ENCODE results near the gene WNT16.

Gene WNT16

GRCh38 chr7:121323515-121324302 is 5.1 kb upstream of the WNT16 start:
- no peak for DNase-seq (ENCODE audit: low spot score)
- TF ChIP-seq CTCF (IDR thresholded peaks at IDR 0.05; ENCODE audit: borderline replicate concordance, control extremely low read depth, extremely low read depth, insufficient read depth, missing control alignments): no peak
- in situ Hi-C loops (cut with MboI; ENCODE audit: low sequenced_read_pairs, unreplicated experiment): no loop called here

- no peak for DNase-seq (ENCODE audit: low spot score)
- no peak for TF ChIP-seq CTCF (IDR thresholded peaks at IDR 0.05; ENCODE audit: borderline replicate concordance, control extremely low read depth, extremely low read depth, insufficient read depth, missing control alignments)
- in situ Hi-C loops (cut with MboI; ENCODE audit: low sequenced_read_pairs, unreplicated experiment): loop anchor here (25.0 kb wide), 1 partner anchor 340 kb away; the partner anchor contains the start of gene CPED1
Observed at GRCh38 chr7:121327671-121328070, 1.1 kb upstream of the WNT16 start.

GRCh38 chr7:121329191-121330052 is 622 bp downstream of the WNT16 start:
- in situ Hi-C loops (cut with MboI; ENCODE audit: low sequenced_read_pairs, unreplicated experiment): loop anchor here (25.0 kb wide), 1 partner anchor 342 kb away; the partner anchor contains the start of gene CPED1

GRCh38 chr7:121330053-121330833 is 1.4 kb downstream of the WNT16 start:
- in situ Hi-C loops (cut with MboI; ENCODE audit: low sequenced_read_pairs, unreplicated experiment): loop anchor here (25.0 kb wide), 1 partner anchor 343 kb away; the partner anchor contains the start of gene CPED1
- TF ChIP-seq CTCF (IDR thresholded peaks at IDR 0.05; ENCODE audit: borderline replicate concordance, control extremely low read depth, extremely low read depth, insufficient read depth, missing control alignments): no peak
- DNase-seq (ENCODE audit: low spot score): peak; percentile 44

More at GRCh38 chr7:121329191-121330052, 622 bp downstream of the WNT16 start:
- peak; percentile 14 for TF ChIP-seq CTCF (IDR thresholded peaks at IDR 0.05; ENCODE audit: borderline replicate concordance, control extremely low read depth, extremely low read depth, insufficient read depth, missing control alignments)
- peak; percentile 68 for DNase-seq (ENCODE audit: low spot score)

- no peak for TF ChIP-seq CTCF (IDR thresholded peaks at IDR 0.05; ENCODE audit: borderline replicate concordance, control extremely low read depth, extremely low read depth, insufficient read depth, missing control alignments)
- in situ Hi-C loops (cut with MboI; ENCODE audit: low sequenced_read_pairs, unreplicated experiment): loop anchor here (25.0 kb wide), 1 partner anchor 344 kb away; the partner anchor contains the start of gene CPED1
- no peak for DNase-seq (ENCODE audit: low spot score)
Observed at GRCh38 chr7:121331048-121331447, 2.2 kb downstream of the WNT16 start.

- no peak for DNase-seq (ENCODE audit: low spot score)
- no peak for TF ChIP-seq CTCF (IDR thresholded peaks at IDR 0.05; ENCODE audit: borderline replicate concordance, control extremely low read depth, extremely low read depth, insufficient read depth, missing control alignments)
- in situ Hi-C loops (cut with MboI; ENCODE audit: low sequenced_read_pairs, unreplicated experiment): loop anchor here (25.0 kb wide), 1 partner anchor 344 kb away; the partner anchor contains the start of gene CPED1
Observed at GRCh38 chr7:121331574-121331973, 2.8 kb downstream of the WNT16 start.

Data from GM13976 (cell line).